Liver (tissue), 3 donors: ENCODE data around the gene HIRIP3.

Experiments used
- EGR1 ChIP-seq, 2 donors: IDR thresholded peaks; 2 replicates each; pipeline ENCODE4 v1.6.1; 2016 to 2018; ENCODE audit warnings: antibody characterized with exemption in 2 of 2, low read depth in 2 of 2
- GABPA ChIP-seq, 2 donors: IDR thresholded peaks in 1 of 2; conservative IDR thresholded peaks in 1 of 2; 2 replicates each; pipeline ENCODE4 v1.6.1; 2016; ENCODE audit warnings: antibody characterized with exemption in 2 of 2, mild to moderate bottlenecking in 1 of 2, moderate library complexity in 1 of 2
- HNF4A ChIP-seq, 2 donors: conservative IDR thresholded peaks; 2 replicates each; pipeline ENCODE4 v1.6.1; 2016; ENCODE audit warnings: antibody characterized with exemption in 2 of 2, mild to moderate bottlenecking in 2 of 2
- RAD21 ChIP-seq, 2 donors: IDR thresholded peaks; 2 replicates each; pipeline ENCODE4 v1.6.1; 2016; ENCODE audit warnings: antibody characterized with exemption in 2 of 2, mild to moderate bottlenecking in 2 of 2
- REST ChIP-seq: IDR thresholded peaks from 2 replicates; pipeline ENCODE4 v1.6.1; 2016; ENCODE audit warnings: antibody characterized with exemption, mild to moderate bottlenecking
- TAF1 ChIP-seq: conservative IDR thresholded peaks from 2 replicates; pipeline ENCODE4 v1.6.1; 2016; ENCODE audit warnings: antibody characterized with exemption, mild to moderate bottlenecking
- YY1 ChIP-seq: IDR thresholded peaks from 2 replicates; pipeline ENCODE4 v1.6.1; 2016; ENCODE audit warnings: antibody characterized with exemption, mild to moderate bottlenecking
- TF ChIP-seq, protein P1 (sequence below): fragments of 150-350 bp; IDR thresholded peaks from 2 replicates; pipeline ENCODE4 v1.5.1; 2017; ENCODE audit warnings: improper control_type of control experiment, low read depth, low read length; ENCODE audit not compliant: missing input control
- donor health status: healthy.
- donor health status: healthy.

DNA sequence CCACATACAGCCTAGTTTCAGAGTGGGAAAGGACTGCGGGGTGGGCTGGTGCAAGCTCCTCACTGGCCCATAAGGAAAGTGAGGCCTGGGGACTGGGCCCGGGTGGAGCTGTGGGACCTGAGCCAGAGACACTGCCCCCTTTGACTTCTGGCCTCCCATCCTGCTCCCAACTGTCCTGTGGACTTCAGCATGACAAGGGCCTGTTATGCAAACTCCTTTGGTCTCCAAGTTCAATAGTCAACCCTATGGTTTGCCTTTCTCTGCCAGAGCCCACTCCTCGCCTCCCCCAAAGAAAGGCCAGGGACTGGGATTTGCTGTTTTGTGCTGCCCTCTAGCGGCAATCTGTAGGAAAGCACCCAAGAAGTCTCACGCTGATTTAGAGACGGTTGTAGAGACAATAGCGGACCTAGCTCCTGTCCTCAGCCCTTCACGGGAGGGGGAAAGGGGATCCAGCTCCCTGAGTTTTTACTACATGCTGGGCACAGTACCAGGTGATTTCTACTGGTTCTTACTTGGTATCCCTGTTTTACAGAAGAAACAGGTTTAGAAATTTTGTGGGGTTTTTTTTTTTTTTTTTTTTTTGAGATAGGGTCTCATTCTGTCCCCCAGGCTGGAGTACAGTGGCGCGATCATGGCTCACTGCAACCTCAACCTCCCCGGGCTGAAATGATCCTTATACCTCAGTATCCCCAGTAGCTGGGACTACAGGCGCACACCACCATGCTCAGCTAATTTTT is 36.8 kb upstream of the HIRIP3 start:
- TF ChIP-seq EGR1 (IDR thresholded peaks at IDR 0.05; ENCODE audit: low read depth in 2 of 2) (no peak), YY1 (no peak), GABPA (IDR thresholded peaks at IDR 0.05 in 1 of 2, conservative IDR thresholded peaks at IDR 0.05 in 1 of 2) (no peak), HNF4A (conservative IDR thresholded peaks at IDR 0.05) (peak in 1 of 2 donors; percentile 21), REST (no peak), RAD21 (IDR thresholded peaks at IDR 0.05) (peak; percentile 64 to 73), TAF1 (no peak)
- TF ChIP-seq, protein P1, sequence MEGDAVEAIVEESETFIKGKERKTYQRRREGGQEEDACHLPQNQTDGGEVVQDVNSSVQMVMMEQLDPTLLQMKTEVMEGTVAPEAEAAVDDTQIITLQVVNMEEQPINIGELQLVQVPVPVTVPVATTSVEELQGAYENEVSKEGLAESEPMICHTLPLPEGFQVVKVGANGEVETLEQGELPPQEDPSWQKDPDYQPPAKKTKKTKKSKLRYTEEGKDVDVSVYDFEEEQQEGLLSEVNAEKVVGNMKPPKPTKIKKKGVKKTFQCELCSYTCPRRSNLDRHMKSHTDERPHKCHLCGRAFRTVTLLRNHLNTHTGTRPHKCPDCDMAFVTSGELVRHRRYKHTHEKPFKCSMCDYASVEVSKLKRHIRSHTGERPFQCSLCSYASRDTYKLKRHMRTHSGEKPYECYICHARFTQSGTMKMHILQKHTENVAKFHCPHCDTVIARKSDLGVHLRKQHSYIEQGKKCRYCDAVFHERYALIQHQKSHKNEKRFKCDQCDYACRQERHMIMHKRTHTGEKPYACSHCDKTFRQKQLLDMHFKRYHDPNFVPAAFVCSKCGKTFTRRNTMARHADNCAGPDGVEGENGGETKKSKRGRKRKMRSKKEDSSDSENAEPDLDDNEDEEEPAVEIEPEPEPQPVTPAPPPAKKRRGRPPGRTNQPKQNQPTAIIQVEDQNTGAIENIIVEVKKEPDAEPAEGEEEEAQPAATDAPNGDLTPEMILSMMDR = peak; percentile 62
